ENCODE results near the gene KANSL1. TPM values are rescaled to one million over a fixed set of nuclear protein-coding genes. Genes with fewer than 3 reads are reported as not detected.
"Not testable (repeated sequence)": the region's sequence is repeated elsewhere in the genome, so short reads cannot be mapped to it uniquely, and the experiment has no call there.

The KANSL1 gene
- total RNA-seq, 1 experiment from 2014 or later, result 52.5 TPM

GRCh38 chr17:46190763-46191162 is 2.5 kb downstream of the KANSL1 start:
- H4K20me1 ChIP-seq (ENCODE audit: insufficient read depth), result peaks cover 58% of the 10 kb centered on the region

DNA sequence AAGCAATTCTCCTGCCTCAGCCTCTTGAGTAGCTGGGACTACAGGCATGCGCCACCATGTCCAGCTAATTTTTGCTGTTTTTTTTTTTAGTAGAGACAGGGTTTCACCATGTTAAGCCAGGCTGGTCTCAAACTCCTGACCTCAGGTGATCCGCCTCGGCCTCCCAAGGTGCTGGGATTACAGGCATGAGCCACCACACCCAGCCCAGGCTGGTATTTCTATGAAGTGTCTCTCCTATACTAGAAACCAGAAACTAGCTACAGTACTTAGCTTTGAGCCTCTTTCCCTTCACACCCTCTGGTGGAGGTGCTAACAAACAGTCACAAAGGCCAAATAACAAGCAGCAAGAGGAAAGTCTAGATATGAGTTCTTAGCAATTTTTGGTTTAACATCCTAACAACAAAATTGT is 6.4 kb downstream of the KANSL1 start:
- H3K27me3 ChIP-seq (ENCODE audit: insufficient read depth, low read depth); BruUV-seq (replicated peaks); H3K36me3 ChIP-seq (ENCODE audit: low read depth); H3K27ac ChIP-seq; H3K9me3 ChIP-seq (ENCODE audit: insufficient read depth, low read depth); H3K4me2 ChIP-seq; intact Hi-C loops (cut with micrococcal nuclease; ENCODE audit: unreplicated experiment); H3F3A ChIP-seq (ENCODE audit: insufficient read depth, low read depth); H2AFZ ChIP-seq; H3K4me3 ChIP-seq; H3K9me2 ChIP-seq (ENCODE audit: insufficient read depth): not testable (repeated sequence)
- peak in 1 of 2 experiments; percentile 52 for DNase-seq
- ChIA-PET CTCF (interaction anchor here (0.6 to 0.7 kb wide), 2 partner anchors 16 to 136 kb away, joined by 3 to 4 read pairs; no protein-coding TSS in a partner anchor), POLR2A (ENCODE audit: unreplicated experiment) (interaction anchor here (0.7 kb wide), 1 partner anchor 24 kb away, joined by 3 read pairs; no protein-coding TSS in a partner anchor)
- peaks cover 97% of the 10 kb centered on the region for H4K20me1 ChIP-seq (ENCODE audit: insufficient read depth)
- H3K79me2 ChIP-seq (ENCODE audit: low read depth), result peaks cover 100% of the 10 kb centered on the region
- peaks cover 25% of the 10 kb centered on the region for H3K4me1 ChIP-seq (replicated peaks; ENCODE audit: insufficient read depth)

More at GRCh38 chr17:46190763-46191162, 2.5 kb downstream of the KANSL1 start:
- TF ChIP-seq, protein P1, sequence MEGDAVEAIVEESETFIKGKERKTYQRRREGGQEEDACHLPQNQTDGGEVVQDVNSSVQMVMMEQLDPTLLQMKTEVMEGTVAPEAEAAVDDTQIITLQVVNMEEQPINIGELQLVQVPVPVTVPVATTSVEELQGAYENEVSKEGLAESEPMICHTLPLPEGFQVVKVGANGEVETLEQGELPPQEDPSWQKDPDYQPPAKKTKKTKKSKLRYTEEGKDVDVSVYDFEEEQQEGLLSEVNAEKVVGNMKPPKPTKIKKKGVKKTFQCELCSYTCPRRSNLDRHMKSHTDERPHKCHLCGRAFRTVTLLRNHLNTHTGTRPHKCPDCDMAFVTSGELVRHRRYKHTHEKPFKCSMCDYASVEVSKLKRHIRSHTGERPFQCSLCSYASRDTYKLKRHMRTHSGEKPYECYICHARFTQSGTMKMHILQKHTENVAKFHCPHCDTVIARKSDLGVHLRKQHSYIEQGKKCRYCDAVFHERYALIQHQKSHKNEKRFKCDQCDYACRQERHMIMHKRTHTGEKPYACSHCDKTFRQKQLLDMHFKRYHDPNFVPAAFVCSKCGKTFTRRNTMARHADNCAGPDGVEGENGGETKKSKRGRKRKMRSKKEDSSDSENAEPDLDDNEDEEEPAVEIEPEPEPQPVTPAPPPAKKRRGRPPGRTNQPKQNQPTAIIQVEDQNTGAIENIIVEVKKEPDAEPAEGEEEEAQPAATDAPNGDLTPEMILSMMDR (conservative IDR thresholded peaks at IDR 0.05), result no peak
- no peak for TF ChIP-seq EZH2 (IDR thresholded peaks at IDR 0.05; ENCODE audit: low read depth)
- no peaks in the 10 kb centered on the region for H3K9me3 ChIP-seq (ENCODE audit: insufficient read depth, low read depth)
- DNase-seq, result no peak
- peaks cover 23% of the 10 kb centered on the region for H3F3A ChIP-seq (ENCODE audit: insufficient read depth, low read depth)
- peak overlapping the region; percentile 81 for H3K27ac ChIP-seq
- H3K27me3 ChIP-seq (ENCODE audit: insufficient read depth, low read depth), result no peaks in the 10 kb centered on the region
- BruUV-seq (replicated peaks), result no TSS peak
- H2AFZ ChIP-seq, result no peak overlapping the region
- H3K79me2 ChIP-seq (ENCODE audit: low read depth), result peaks cover 86% of the 10 kb centered on the region
- H3K9me2 ChIP-seq (ENCODE audit: insufficient read depth), result no peaks in the 10 kb centered on the region
- 0 out of 2 replicates have a peak, but pooled peaks cover 5% of the 10 kb centered on the region for H3K36me3 ChIP-seq (ENCODE audit: low read depth)
- peaks cover 34% of the 10 kb centered on the region for H3K4me1 ChIP-seq (replicated peaks; ENCODE audit: insufficient read depth)
- H3K4me3 ChIP-seq, result peak overlapping the region; percentile 98
- intact Hi-C loops (cut with micrococcal nuclease; ENCODE audit: unreplicated experiment), result loop anchor here (5.0 kb wide), 3 partner anchors 128 to 188 kb away; no protein-coding TSS in a partner anchor
- peak overlapping the region; percentile 88 for H3K4me2 ChIP-seq
- ChIA-PET POLR2A (ENCODE audit: unreplicated experiment) (no interaction called here), CTCF (no interaction called here)

DNA sequence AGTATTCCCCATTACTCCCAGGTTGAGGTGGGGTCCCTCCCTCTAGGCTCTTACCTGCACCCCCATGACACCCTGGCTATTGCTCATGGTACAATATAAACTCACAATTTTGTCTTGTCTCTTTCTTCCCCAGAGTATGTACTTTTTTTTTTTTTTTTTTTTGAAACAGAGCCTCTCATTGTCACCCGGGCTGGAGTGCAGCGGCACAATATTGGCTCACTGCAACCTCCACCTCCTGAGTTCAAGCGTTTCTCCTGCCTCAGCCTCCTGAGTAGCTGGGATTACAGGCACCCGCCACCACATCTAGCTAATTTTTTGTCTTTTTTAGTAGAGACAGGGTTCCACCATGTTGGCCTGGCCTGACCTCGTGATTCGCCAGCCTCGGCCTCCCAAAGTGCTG is 8.5 kb downstream of the KANSL1 start:
- Histone ChIP-seq H3K4me3 (no peak overlapping the region), H3K27ac (no peak overlapping the region), H3F3A (ENCODE audit: insufficient read depth, low read depth) (peaks cover 9% of the 10 kb centered on the region; the same call in 1 of the 2 replicates), H3K4me1 (replicated peaks; ENCODE audit: insufficient read depth) (peaks cover 11% of the 10 kb centered on the region), H3K36me3 (ENCODE audit: low read depth) (0 out of 2 replicates have a peak, but pooled peaks cover 6% of the 10 kb centered on the region), H3K9me2 (ENCODE audit: insufficient read depth) (no peaks in the 10 kb centered on the region), H3K27me3 (ENCODE audit: insufficient read depth, low read depth) (no peaks in the 10 kb centered on the region), H3K79me2 (ENCODE audit: low read depth) (peaks cover 100% of the 10 kb centered on the region), H3K4me2 (no peak overlapping the region), H4K20me1 (ENCODE audit: insufficient read depth) (peaks cover 98% of the 10 kb centered on the region), H3K9me3 (ENCODE audit: insufficient read depth, low read depth) (no peaks in the 10 kb centered on the region), H2AFZ (no peak overlapping the region)
- BruUV-seq (replicated peaks), result no TSS peak
- intact Hi-C loops (cut with micrococcal nuclease; ENCODE audit: unreplicated experiment), result no loop called here
- ChIA-PET POLR2A (ENCODE audit: unreplicated experiment) (no interaction called here), CTCF (interaction anchor here (0.6 kb wide), 1 partner anchor 67 kb away, joined by 4 read pairs; no protein-coding TSS in a partner anchor)
- no peak for DNase-seq
- TF ChIP-seq EZH2 (IDR thresholded peaks at IDR 0.05; ENCODE audit: low read depth), result no peak
- TF ChIP-seq, protein P1 (conservative IDR thresholded peaks at IDR 0.05), result no peak

GRCh38 chr17:46183383-46183782 is 9.8 kb downstream of the KANSL1 start:
- Histone ChIP-seq H3K4me1 (replicated peaks; ENCODE audit: insufficient read depth) (0 out of 2 replicates have a peak, but pooled peaks cover 15% of the 10 kb centered on the region), H4K20me1 (ENCODE audit: insufficient read depth) (peaks cover 98% of the 10 kb centered on the region), H3K79me2 (ENCODE audit: low read depth) (peaks cover 100% of the 10 kb centered on the region)
- H3F3A ChIP-seq (ENCODE audit: insufficient read depth, low read depth); H3K36me3 ChIP-seq (ENCODE audit: low read depth); H3K9me3 ChIP-seq (ENCODE audit: insufficient read depth, low read depth); H2AFZ ChIP-seq; CTCF ChIA-PET; DNase-seq; BruUV-seq (replicated peaks); H3K27me3 ChIP-seq (ENCODE audit: insufficient read depth, low read depth); H3K4me3 ChIP-seq; H3K4me2 ChIP-seq; H3K27ac ChIP-seq; H3K9me2 ChIP-seq (ENCODE audit: insufficient read depth); intact Hi-C loops (cut with micrococcal nuclease; ENCODE audit: unreplicated experiment): not testable (repeated sequence)
- POLR2A ChIA-PET (ENCODE audit: unreplicated experiment), result interaction anchor here (0.7 kb wide), 1 partner anchor 150 kb away, joined by 3 read pairs; no protein-coding TSS in a partner anchor

Data from PC-9 (cell line).